ENCODE results near the gene LCE5A. TPM values are rescaled to one million over a fixed set of nuclear protein-coding genes. Genes with fewer than 3 reads are reported as not detected.

The LCE5A gene
- total RNA-seq, 1 donor from 2014 or later, result not detected

DNA sequence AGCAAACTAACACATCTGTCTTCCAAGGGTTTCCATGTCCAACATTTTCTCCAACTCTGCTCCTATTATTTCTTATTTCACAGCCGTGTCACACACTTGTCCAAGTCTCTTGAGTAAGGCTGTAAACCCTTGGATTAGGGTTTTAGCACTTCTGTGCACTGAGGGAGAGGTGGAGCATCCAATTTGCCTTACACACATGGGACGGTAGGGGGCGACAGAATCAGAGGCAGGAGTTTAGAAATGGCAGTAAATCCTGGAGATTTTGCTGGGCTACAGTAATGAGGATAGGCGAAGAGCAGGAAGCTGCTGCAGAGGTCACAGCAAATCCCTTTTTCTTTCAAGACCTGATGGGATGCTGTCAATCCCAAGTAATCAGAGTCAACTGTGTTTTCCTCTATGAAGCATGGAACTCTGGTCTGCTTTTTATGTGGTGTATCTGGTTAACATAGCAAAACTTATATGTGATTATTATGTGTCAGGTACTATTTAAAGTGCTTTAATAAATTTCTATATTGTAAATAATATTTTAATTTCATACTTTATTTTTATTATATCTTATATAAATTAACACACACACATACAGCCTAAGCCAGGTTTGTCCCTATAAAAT lies 15.4 kb upstream of the LCE5A start:
- intact Hi-C loops (cut with DNase I), result no loop called here
- no peak for TF ChIP-seq POLR2AphosphoS5 (IDR thresholded peaks at IDR 0.05; ENCODE audit: insufficient read depth in 1 of 2, low read depth in 1 of 2)
- TF ChIP-seq, protein P1, sequence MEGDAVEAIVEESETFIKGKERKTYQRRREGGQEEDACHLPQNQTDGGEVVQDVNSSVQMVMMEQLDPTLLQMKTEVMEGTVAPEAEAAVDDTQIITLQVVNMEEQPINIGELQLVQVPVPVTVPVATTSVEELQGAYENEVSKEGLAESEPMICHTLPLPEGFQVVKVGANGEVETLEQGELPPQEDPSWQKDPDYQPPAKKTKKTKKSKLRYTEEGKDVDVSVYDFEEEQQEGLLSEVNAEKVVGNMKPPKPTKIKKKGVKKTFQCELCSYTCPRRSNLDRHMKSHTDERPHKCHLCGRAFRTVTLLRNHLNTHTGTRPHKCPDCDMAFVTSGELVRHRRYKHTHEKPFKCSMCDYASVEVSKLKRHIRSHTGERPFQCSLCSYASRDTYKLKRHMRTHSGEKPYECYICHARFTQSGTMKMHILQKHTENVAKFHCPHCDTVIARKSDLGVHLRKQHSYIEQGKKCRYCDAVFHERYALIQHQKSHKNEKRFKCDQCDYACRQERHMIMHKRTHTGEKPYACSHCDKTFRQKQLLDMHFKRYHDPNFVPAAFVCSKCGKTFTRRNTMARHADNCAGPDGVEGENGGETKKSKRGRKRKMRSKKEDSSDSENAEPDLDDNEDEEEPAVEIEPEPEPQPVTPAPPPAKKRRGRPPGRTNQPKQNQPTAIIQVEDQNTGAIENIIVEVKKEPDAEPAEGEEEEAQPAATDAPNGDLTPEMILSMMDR (IDR thresholded peaks at IDR 0.05), result peak in 1 of 3 experiments; percentile 29
- H3K36me3 ChIP-seq, result no peaks in the 10 kb centered on the region
- H3K27ac ChIP-seq, result no peak overlapping the region
- peak in 1 of 2 donors; percentile 44 for DNase-seq (ENCODE audit: extremely low spot score in 2 of 2)
- no peaks in the 10 kb centered on the region for H3K4me1 ChIP-seq
- no peaks in the 10 kb centered on the region for H3K27me3 ChIP-seq
- no peaks in the 10 kb centered on the region for H3K9me3 ChIP-seq
- no peak overlapping the region for H3K4me3 ChIP-seq

DNA sequence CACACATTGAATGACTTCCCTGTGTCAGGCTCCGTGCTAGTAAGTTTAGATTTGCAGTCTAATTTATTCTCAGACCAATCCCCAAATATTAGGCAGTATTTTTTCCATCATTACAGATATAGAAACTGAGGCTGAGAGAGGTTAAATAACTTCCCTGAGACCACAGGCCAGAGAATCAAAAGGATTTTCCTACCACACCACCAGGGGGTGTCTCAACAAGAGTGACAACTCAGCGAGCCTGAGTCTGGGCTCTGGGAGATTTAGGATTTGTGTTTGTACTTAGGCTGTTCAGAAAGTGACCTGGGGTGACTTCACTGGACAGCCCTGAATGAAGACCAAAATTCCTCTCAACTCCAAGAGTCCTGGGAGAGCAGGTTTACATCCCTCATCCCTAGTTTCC lies 13.3 kb upstream of the LCE5A start:
- Histone ChIP-seq H3K4me1 (no peaks in the 10 kb centered on the region), H3K4me3 (no peak overlapping the region), H3K27ac (no peak overlapping the region), H3K36me3 (no peaks in the 10 kb centered on the region), H3K9me3 (no peaks in the 10 kb centered on the region), H3K27me3 (no peaks in the 10 kb centered on the region)
- no peak for TF ChIP-seq POLR2A (IDR thresholded peaks at IDR 0.05)
- TF ChIP-seq, protein P1 (IDR thresholded peaks at IDR 0.05), result no peak
- no peak for TF ChIP-seq POLR2AphosphoS5 (IDR thresholded peaks at IDR 0.05; ENCODE audit: insufficient read depth in 1 of 2, low read depth in 1 of 2)
- DNase-seq (ENCODE audit: extremely low spot score in 2 of 2), result peak in 1 of 2 donors; percentile 29
- intact Hi-C loops (cut with DNase I), result no loop called here

DNA sequence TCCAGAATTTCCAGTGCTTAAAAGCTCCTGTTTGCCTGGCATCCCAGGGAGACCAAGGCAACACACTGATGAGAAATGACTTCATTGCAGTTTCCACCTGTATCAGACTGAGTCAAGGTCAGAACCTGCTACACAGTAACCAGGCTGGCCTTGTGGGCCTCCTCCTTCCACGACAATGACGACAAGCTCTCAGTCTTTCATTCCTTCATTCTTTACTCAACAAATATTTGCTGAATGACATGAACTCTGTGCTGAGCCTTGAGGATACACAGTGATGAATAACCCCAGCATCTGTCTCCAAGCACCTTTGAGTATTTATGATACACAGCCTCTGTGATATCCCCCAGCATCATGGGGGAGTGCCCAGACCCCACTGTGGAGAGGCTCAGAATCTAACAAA lies 8.9 kb upstream of the LCE5A start:
- intact Hi-C loops (cut with DNase I), result no loop called here
- H3K27ac ChIP-seq, result no peak overlapping the region
- H3K9me3 ChIP-seq, result no peaks in the 10 kb centered on the region
- DNase-seq (ENCODE audit: extremely low spot score in 2 of 2), result no peak
- no peaks in the 10 kb centered on the region for H3K36me3 ChIP-seq
- H3K4me3 ChIP-seq, result no peak overlapping the region
- no peaks in the 10 kb centered on the region for H3K27me3 ChIP-seq
- TF ChIP-seq POLR2AphosphoS5 (IDR thresholded peaks at IDR 0.05; ENCODE audit: insufficient read depth in 1 of 2, low read depth in 1 of 2), result no peak
- TF ChIP-seq, protein P1 (IDR thresholded peaks at IDR 0.05), result no peak
- no peaks in the 10 kb centered on the region for H3K4me1 ChIP-seq

DNA sequence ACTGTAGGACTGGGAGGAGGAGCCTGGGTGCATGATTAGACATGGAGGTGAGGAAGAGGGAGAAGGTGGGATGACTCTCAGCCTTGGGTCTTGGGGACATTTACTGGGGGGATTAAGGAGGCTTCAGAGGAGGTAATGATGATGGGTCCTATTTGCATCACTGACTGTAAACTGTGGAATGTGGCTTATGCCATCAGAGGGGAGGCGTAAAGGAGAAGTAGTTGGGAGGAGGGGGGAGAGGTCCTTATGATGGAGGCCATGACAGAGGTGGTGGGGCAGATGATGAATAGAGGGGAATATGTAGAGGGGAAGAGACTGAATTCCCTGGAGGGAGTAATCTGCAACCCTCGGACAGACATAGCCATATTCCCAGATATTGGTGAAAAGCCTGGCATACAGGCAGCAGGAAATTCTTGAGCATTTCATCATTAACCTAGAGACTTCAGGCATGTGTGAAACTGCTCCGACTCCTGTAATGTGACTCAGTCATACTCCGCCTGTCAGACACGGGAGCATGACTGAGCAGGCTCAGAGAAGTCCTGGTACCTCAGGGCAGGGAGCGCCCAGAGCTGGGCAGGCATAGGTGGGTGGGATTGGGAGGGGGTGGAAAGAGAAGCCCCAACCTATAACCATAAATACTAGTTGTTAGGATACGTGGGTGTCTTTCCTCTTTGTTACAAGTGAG lies 8.0 kb upstream of the LCE5A start:
- Histone ChIP-seq H3K4me1 (no peaks in the 10 kb centered on the region), H3K36me3 (no peaks in the 10 kb centered on the region), H3K9me3 (no peaks in the 10 kb centered on the region), H3K27ac (peak overlapping the region; percentile 13), H3K27me3 (no peaks in the 10 kb centered on the region), H3K4me3 (no peak overlapping the region)
- peak in 1 of 2 donors; percentile 82 for TF ChIP-seq POLR2AphosphoS5 (IDR thresholded peaks at IDR 0.05; ENCODE audit: insufficient read depth in 1 of 2, low read depth in 1 of 2)
- TF ChIP-seq, protein P1 (IDR thresholded peaks at IDR 0.05), result no peak
- DNase-seq (ENCODE audit: extremely low spot score in 2 of 2), result no peak
- intact Hi-C loops (cut with DNase I), result no loop called here

DNA sequence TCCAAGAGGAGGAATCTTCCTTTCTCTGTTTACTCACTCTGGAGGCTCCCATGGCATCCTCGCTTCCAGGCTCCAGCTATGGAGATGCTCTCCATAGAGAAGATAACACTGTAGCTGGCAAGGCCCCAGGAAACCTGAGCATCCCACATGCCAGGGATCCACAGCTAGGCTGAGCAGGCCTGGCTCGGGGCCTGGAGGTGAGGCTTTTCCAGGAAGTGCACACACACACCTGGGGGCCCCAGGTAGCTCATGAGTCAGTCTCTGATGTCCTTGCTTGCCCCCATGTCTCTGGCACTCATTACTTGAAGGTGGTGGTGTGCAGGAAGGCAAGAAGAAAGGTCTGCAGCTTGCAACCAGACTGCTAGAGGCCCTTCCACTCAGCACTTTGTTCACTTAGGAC lies 5.5 kb upstream of the LCE5A start:
- Histone ChIP-seq H3K4me3 (no peak overlapping the region), H3K36me3 (no peaks in the 10 kb centered on the region), H3K4me1 (no peaks in the 10 kb centered on the region), H3K27me3 (no peaks in the 10 kb centered on the region), H3K27ac (no peak overlapping the region), H3K9me3 (no peaks in the 10 kb centered on the region)
- intact Hi-C loops (cut with DNase I), result no loop called here
- DNase-seq (ENCODE audit: extremely low spot score in 2 of 2), result no peak
- TF ChIP-seq POLR2AphosphoS5 (IDR thresholded peaks at IDR 0.05; ENCODE audit: insufficient read depth in 1 of 2, low read depth in 1 of 2) (no peak), POLR2A (IDR thresholded peaks at IDR 0.05) (no peak)
